GM10266 (cell line): ENCODE data around the gene EPB41L4A.

Experiments
- DNase-seq: peaks from one replicate; pipeline ENCODE4 v3.0.0; 2012; ENCODE audit errors: extremely low spot score
- CTCF ChIP-seq: IDR thresholded peaks from 2 replicates; pipeline ENCODE4 v1.5.1; 2012; ENCODE audit warnings: mild to moderate bottlenecking, low read depth; ENCODE audit not compliant: control insufficient read depth, insufficient read depth; ENCODE audit errors: missing control alignments

Gene EPB41L4A

GRCh38 chr5:112146323-112147226, 272.5 kb downstream of the EPB41L4A start:
- DNase-seq, result peak; percentile 44
- TF ChIP-seq CTCF, result peak; percentile 68

- no peak for DNase-seq
- TF ChIP-seq CTCF, result no peak
These were observed 275.4 kb downstream of the EPB41L4A start for GRCh38 chr5:112143690-112144089.

GRCh38 chr5:112142769-112143270, 276.3 kb downstream of the EPB41L4A start:
- no peak for TF ChIP-seq CTCF
- DNase-seq, result no peak

GRCh38 chr5:112141582-112141981, 277.5 kb downstream of the EPB41L4A start:
- no peak for DNase-seq
- no peak for TF ChIP-seq CTCF

GRCh38 chr5:112138526-112138925, 280.6 kb downstream of the EPB41L4A start:
- no peak for TF ChIP-seq CTCF
- DNase-seq, result no peak

- DNase-seq, result no peak
- TF ChIP-seq CTCF, result no peak
These were observed 282.3 kb downstream of the EPB41L4A start for GRCh38 chr5:112136773-112137172.

- no peak for TF ChIP-seq CTCF
- no peak for DNase-seq
These were observed 291.2 kb downstream of the EPB41L4A start for GRCh38 chr5:112127861-112128260.
